ENCODE results near the gene SCMH1. TPM values are rescaled to one million over a fixed set of nuclear protein-coding genes. Genes with fewer than 3 reads are reported as not detected.

The SCMH1 gene
- total RNA-seq, 2 donors from 2014 or later, result 16.4 to 18.3 TPM

DNA sequence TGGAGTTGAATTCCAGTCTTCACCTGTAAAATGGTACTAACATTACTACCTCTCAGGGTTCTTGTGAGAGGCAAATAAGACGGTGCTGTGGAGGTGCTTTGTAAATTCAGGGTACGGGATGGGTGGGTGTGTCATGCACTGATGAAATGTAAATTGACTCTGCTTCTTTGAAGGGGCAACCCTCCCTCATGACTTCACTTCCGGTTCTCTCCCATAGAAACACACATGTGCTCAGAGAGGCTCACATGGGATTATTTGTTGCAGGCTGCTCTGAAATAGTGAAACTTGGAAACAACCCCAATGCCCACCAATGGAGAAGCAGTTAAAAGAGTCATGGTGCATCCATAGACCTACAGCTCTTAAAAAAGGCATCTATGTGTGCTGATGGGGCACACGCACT is 44.9 kb upstream of the SCMH1 start:
- Mint-ChIP-seq H3K27ac (no peak overlapping the region), H3K9me3 (no peaks in the 10 kb centered on the region), H3K27me3 (ENCODE audit: insufficient read depth) (peaks cover 53% of the 10 kb centered on the region), H3K4me1 (peaks cover 28% of the 10 kb centered on the region), H3K4me3 (no peak overlapping the region), H3K36me3 (ENCODE audit: low read depth) (no peaks in the 10 kb centered on the region)
- TF ChIP-seq, protein P1, sequence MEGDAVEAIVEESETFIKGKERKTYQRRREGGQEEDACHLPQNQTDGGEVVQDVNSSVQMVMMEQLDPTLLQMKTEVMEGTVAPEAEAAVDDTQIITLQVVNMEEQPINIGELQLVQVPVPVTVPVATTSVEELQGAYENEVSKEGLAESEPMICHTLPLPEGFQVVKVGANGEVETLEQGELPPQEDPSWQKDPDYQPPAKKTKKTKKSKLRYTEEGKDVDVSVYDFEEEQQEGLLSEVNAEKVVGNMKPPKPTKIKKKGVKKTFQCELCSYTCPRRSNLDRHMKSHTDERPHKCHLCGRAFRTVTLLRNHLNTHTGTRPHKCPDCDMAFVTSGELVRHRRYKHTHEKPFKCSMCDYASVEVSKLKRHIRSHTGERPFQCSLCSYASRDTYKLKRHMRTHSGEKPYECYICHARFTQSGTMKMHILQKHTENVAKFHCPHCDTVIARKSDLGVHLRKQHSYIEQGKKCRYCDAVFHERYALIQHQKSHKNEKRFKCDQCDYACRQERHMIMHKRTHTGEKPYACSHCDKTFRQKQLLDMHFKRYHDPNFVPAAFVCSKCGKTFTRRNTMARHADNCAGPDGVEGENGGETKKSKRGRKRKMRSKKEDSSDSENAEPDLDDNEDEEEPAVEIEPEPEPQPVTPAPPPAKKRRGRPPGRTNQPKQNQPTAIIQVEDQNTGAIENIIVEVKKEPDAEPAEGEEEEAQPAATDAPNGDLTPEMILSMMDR (conservative IDR thresholded peaks at IDR 0.05), result no peak
- WGBS, 2 experiments (ENCODE audit: insufficient coverage in 1 of 2, insufficient read length in 1 of 2), result 74 to 75% methylated on average over 4 of the region's 4 CpGs
- Histone ChIP-seq H3K9ac (ENCODE audit: extremely low read depth, low read length, poor library complexity, severe bottlenecking) (no peak overlapping the region), H3K4me3 (ENCODE audit: low read length) (no peak overlapping the region), H3K27ac (ENCODE audit: low read depth, low read length) (no peak overlapping the region), H3K9me3 (ENCODE audit: control insufficient read depth, low read length) (no peaks in the 10 kb centered on the region), H3K36me3 (ENCODE audit: control insufficient read depth, insufficient read depth, low read length) (no peaks in the 10 kb centered on the region), H3K27me3 (ENCODE audit: control insufficient read depth, insufficient read depth, low read length, poor library complexity, severe bottlenecking) (peaks cover 28% of the 10 kb centered on the region), H3K4me1 (ENCODE audit: control insufficient read depth, insufficient read depth, low read length) (peaks cover 4% of the 10 kb centered on the region)
- no peak for DNase-seq

DNA sequence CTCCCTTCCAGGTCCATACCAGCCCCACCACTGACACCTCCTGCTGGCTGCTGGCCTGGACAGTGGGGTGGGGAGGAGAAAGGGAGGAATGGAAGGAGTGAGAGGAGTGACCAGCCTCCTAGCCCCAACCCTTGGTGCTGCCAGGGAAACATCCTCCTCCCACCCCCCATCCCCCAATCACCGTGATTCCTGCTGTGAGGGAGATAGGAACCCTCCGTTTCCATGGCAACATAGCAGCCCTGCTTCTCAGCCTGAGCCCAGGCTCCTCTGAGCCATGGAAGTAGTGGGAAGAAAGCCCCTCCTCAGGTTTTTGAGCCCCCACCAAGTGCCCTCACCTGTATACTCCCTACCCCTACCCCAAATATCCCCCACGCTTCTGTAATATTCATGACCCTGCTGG is 44.4 kb upstream of the SCMH1 start:
- H3K27me3 Mint-ChIP-seq (ENCODE audit: insufficient read depth), result peaks cover 50% of the 10 kb centered on the region
- H3K36me3 ChIP-seq (ENCODE audit: control insufficient read depth, insufficient read depth, low read length), result no peaks in the 10 kb centered on the region
- H3K4me3 ChIP-seq (ENCODE audit: low read length), result no peak overlapping the region
- peak; percentile 86 for DNase-seq
- peaks cover 4% of the 10 kb centered on the region for H3K4me1 ChIP-seq (ENCODE audit: control insufficient read depth, insufficient read depth, low read length)
- TF ChIP-seq, protein P1 (conservative IDR thresholded peaks at IDR 0.05), result no peak
- no peaks in the 10 kb centered on the region for H3K36me3 Mint-ChIP-seq (ENCODE audit: low read depth)
- no peaks in the 10 kb centered on the region for H3K9me3 ChIP-seq (ENCODE audit: control insufficient read depth, low read length)
- 10% methylated on average over 3 of the region's 3 CpGs; no CpG with 5 or more reads in 1 of the 2 experiments for WGBS, 2 experiments (ENCODE audit: insufficient coverage in 1 of 2, insufficient read length in 1 of 2)
- H3K27ac ChIP-seq (ENCODE audit: low read depth, low read length), result no peak overlapping the region
- no peaks in the 10 kb centered on the region for H3K9me3 Mint-ChIP-seq
- peaks cover 28% of the 10 kb centered on the region for H3K4me1 Mint-ChIP-seq
- no peak overlapping the region for H3K9ac ChIP-seq (ENCODE audit: extremely low read depth, low read length, poor library complexity, severe bottlenecking)
- H3K27ac Mint-ChIP-seq, result no peak overlapping the region
- H3K27me3 ChIP-seq (ENCODE audit: control insufficient read depth, insufficient read depth, low read length, poor library complexity, severe bottlenecking), result peaks cover 28% of the 10 kb centered on the region
- H3K4me3 Mint-ChIP-seq, result no peak overlapping the region

DNA sequence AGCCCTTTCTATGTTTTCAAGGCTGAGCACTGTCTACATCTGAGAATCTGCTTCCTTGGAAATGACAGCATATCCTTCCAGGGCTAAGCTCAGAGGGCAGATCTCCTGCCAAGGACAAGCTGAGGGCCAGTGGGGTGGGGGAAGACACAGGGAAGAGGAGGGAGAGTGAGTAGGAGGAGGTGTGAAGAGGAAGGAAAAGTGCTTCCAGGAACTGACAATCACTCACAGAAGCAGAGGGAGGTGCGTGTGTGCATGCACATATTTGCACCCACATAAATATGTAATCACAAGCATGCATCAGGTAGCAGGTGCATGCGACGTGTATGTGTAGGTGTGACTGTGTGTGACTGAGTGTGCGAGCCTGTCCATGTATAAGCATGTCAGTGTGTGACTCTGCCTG is 43.7 kb upstream of the SCMH1 start:
- H3K27me3 ChIP-seq (ENCODE audit: control insufficient read depth, insufficient read depth, low read length, poor library complexity, severe bottlenecking), result peaks cover 25% of the 10 kb centered on the region
- Mint-ChIP-seq H3K36me3 (ENCODE audit: low read depth) (no peaks in the 10 kb centered on the region), H3K27ac (no peak overlapping the region), H3K4me1 (peaks cover 28% of the 10 kb centered on the region), H3K9me3 (no peaks in the 10 kb centered on the region), H3K4me3 (no peak overlapping the region), H3K27me3 (ENCODE audit: insufficient read depth) (peaks cover 46% of the 10 kb centered on the region)
- H3K36me3 ChIP-seq (ENCODE audit: control insufficient read depth, insufficient read depth, low read length), result no peaks in the 10 kb centered on the region
- H3K27ac ChIP-seq (ENCODE audit: low read depth, low read length), result no peak overlapping the region
- H3K9ac ChIP-seq (ENCODE audit: extremely low read depth, low read length, poor library complexity, severe bottlenecking), result no peak overlapping the region
- TF ChIP-seq, protein P1 (conservative IDR thresholded peaks at IDR 0.05), result no peak
- peaks cover 4% of the 10 kb centered on the region for H3K4me1 ChIP-seq (ENCODE audit: control insufficient read depth, insufficient read depth, low read length)
- H3K9me3 ChIP-seq (ENCODE audit: control insufficient read depth, low read length), result no peaks in the 10 kb centered on the region
- no peak for DNase-seq
- H3K4me3 ChIP-seq (ENCODE audit: low read length), result no peak overlapping the region
- WGBS, 2 experiments (ENCODE audit: insufficient coverage in 1 of 2, insufficient read length in 1 of 2), result 93% methylated on average over 3 of the region's 4 CpGs; no CpG with 5 or more reads in 1 of the 2 experiments
